Gastroesophageal sphincter (tissue), 3 donors: ENCODE data around the gene IFNA6.

Experiments
- CTCF ChIP-seq, 4 experiments: fragments of 200-600 bp in 2 of 4; fragments of 450-650 bp in 2 of 4; sonication (generic) in 1 of 4; IDR thresholded peaks; one replicate each; pipeline ENCODE4 v1.5.1; 2017 to 2019; ENCODE audit warnings: antibody characterized with exemption in 4 of 4, mild to moderate bottlenecking in 2 of 4, moderate library complexity in 2 of 4
- EP300 ChIP-seq: sonication (generic); formaldehyde crosslinking; IDR thresholded peaks from one replicate; pipeline ENCODE4 v1.6.1; 2017; ENCODE audit warnings: antibody characterized with exemption, mild to moderate bottlenecking
- POLR2A ChIP-seq, 2 donors: fragments of 450-650 bp; IDR thresholded peaks; one replicate each; pipeline ENCODE4 v1.6.1; 2017; ENCODE audit warnings: antibody characterized with exemption in 2 of 2, mild to moderate bottlenecking in 2 of 2, moderate library complexity in 1 of 2
- POLR2AphosphoS5 ChIP-seq: sonication (generic); formaldehyde crosslinking; IDR thresholded peaks from one replicate; pipeline ENCODE4 v1.6.1; 2017; ENCODE audit warnings: antibody characterized with exemption

GRCh38 chr9:21385131-21385670 lies 34.5 kb upstream of the IFNA6 start, which contains the start of gene IFNA2:
- TF ChIP-seq EP300 (no peak), POLR2A (IDR thresholded peaks at IDR 0.05) (no peak), CTCF (IDR thresholded peaks at IDR 0.05) (no peak), POLR2AphosphoS5 (no peak)
